ENCODE measurements around the gene APH1B.
"Not testable (repeated sequence)": the region's sequence is repeated elsewhere in the genome, so short reads cannot be mapped to it uniquely, and the experiment has no call there.

APH1B gene

GRCh38 chr15:63277038-63277892 lies at the start of gene APH1B:
TSS of gene APH1B (plus strand) at chr15:63277605. CDS start at chr15:63277624, 19 bp downstream.
- DNase-seq: peak; percentile 55

DNA sequence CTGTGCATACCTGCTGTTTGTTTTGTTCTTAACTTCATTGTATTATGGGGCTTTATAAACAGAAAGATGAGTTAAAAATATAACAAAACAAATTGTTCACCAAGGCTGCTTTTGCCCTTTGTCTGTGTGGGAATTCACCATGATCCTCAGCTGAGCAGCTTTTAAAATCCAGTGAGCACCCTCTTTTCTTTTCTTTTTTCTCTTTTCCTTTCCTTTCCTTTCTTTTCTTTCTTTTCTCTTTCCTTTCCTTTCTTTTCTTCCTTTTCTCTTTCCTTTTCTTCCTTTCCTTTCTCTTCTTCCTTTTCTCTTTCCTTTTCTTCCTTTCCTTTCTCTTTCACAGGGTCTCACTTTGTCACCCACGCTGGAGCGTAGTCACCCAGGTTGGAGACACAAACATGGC lies 49.7 kb upstream of the APH1B start:
- DNase-seq: no peak

GRCh38 chr15:63231206-63231605 lies 46.2 kb upstream of the APH1B start:
- DNase-seq: no peak

DNA sequence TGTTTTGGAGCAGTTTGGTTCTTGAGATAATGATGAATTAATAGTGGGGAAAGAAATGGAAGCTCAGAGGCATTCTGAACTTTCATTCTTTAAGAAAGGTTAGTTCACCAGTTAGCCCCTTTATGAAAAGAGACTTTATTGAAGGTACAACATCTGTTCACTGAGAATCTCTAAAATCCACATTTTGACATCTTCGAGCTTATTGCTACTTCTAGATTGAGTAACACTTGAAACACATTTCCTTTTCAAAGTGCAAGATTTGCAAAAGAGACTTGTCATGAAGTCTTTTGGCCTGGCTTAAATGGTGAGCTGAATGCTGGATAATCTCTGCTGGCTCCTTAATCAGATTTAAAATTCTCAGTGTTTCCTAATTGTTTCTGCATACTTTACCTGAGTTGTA lies 45.7 kb upstream of the APH1B start:
- DNase-seq: no peak

DNA sequence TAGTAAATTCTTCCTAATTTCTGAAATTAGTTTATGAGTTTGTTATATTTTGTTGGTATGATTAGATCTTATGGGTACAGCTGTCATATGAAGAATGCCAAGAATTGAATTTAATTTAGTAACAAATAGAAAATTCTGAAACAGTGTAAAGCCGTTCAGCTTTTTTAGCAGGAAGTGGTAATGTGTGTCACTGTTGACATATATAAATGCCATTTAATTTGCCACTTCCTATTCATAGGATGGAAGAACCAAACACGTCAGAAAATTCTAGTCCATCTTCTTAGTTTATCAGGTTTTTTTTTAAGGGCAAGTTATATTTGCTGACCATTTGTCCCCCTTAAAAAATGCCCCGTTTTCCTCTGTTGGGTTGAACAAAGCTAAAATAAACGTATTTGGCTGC lies 45.0 kb upstream of the APH1B start:
- peak; percentile 46 for DNase-seq

DNA sequence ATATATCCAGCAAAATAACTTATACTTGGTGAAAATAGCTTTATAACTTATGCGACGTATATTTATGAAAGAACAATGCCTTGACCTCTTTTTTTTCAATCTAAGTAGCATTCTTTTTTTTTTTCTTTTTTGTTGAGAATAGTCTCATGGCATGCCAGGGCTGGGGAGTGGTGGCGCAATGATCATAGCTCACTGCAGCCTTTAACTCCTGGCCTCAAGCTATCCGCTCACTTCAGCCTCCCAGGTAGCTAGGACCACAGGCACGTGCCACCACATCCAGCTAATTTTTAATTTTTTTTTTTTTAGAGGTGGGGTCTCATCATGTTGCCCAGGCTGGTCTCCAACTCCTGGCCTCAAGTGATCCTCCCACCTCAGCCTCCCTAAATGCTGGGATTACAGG lies 44.5 kb upstream of the APH1B start:
- DNase-seq: no peak

GRCh38 chr15:63233667-63234423 lies 43.6 kb upstream of the APH1B start:
- DNase-seq: peak; percentile 84

- DNase-seq: peak; percentile 38
Measured at GRCh38 chr15:63234451-63234870, 42.9 kb upstream of the APH1B start.

DNA sequence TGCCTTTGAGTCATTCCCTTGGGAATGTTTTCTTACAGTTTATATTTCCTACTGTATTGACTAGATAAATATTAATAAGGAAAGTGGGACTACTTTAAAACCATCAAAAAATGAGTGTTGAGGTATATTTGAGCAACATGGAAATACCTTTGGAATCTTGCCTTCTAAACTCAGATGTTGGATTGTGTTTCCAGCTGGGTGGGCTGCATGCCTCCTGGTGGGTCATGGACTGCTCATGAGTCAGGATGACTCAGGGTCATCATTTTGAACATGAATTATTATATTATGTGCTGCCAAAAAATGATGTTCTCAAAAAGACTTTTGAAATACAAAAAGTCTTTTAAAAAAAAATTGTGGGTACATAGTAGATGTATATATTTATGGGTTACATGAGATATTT lies 41.1 kb upstream of the APH1B start:
- peak; percentile 91 for DNase-seq

DNA sequence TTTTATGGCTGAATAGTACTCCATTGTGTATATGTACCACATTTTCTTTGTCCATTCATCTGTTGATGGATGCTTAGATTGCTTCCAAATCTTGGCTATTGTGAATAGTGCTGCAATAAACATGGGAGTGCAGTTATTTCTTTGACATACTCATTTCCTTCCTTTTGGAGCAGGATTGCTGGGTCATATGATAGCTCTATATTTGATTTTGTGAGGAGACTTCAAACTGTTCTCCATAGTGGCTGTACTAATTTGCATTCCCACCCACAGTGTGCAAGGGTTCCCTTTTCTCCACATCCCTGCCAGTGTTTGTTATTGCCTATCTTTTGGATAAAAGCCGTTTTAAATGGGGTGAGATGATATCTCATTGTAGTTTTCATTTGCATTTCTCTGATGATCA lies 40.3 kb upstream of the APH1B start:
- DNase-seq: not testable (repeated sequence)

GRCh38 chr15:63238171-63238570 lies 39.2 kb upstream of the APH1B start:
- no peak for DNase-seq

DNA sequence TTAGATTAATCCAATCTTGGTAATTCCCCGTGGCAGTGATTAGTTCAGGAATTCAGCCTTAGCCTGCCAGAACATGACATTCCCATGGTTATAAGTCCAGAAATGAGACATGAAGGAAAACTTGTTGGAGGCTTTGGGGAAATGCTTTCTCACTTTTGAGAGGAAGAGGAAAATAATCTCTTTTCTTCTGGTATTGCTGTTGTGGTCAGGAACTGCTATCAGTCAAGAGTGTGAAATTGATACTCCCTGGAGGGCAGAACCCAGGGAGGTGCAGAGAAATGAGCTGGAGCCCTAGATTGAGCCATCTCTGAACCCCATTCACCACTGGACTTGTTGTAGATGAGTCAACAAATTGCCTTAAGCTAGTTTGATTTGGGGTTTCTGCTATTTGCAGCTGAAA lies 38.6 kb upstream of the APH1B start:
- DNase-seq: peak; percentile 88

GRCh38 chr15:63240109-63240508 lies 37.3 kb upstream of the APH1B start:
- no peak for DNase-seq

DNA sequence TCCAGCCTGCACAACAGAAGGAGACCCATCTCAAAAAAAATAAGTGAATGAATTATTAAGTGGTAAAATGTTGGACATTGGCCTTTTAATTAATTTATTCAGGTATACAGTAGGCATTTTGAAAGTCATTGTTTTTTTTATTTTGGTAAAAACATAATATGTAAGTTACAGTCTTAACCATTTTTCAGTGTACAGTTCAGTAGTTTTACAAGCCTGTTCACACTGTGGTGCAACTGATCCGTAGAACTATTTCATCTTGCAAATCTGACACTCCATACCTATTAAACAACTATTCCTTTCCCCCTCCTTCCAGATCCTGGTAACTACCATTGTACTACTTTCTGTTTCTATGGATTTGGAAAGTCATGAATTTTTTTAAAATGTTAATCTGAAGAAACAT lies 36.1 kb upstream of the APH1B start:
- no peak for DNase-seq

DNA sequence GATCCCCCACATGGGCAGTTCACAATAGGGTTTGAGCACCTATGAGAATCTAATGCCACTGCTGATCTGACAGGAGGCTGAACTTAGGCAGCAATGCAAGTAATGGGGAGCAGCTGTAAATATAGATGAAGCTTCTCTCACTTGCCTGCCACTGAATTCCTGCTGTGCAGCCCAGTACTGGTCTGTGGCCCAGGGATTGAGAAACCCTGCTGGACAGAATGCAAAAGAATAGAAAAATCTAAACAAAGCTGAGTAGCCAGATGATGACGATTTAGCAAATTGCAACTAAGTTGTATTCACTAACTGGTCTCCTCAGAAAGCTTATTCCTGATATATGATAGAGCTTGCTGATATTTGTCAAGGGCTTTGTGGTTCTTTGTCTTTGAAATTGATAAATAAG lies 34.3 kb upstream of the APH1B start:
- peak; percentile 76 for DNase-seq

DNA sequence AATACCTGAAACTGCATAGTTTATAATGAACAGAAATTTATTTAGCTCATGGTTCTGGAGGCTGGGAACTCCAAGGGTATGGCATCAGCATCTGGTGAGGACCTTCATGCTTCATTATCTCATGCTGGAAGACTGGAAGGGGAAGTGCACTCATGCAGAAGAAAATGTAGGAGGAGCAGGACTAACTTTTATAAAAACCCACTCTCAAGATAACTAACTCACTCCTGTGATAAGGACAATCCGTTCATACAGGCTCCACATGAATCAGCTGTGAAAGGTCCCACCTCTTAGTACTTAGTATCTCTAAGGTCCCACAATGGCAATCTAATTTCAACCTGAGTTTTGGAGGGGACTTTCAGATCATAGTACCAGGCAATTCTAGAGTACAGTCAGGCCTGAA lies 33.6 kb upstream of the APH1B start:
- DNase-seq: no peak

- peak; percentile 53 for DNase-seq
Measured at GRCh38 chr15:63244399-63244798, 33.0 kb upstream of the APH1B start.

DNA sequence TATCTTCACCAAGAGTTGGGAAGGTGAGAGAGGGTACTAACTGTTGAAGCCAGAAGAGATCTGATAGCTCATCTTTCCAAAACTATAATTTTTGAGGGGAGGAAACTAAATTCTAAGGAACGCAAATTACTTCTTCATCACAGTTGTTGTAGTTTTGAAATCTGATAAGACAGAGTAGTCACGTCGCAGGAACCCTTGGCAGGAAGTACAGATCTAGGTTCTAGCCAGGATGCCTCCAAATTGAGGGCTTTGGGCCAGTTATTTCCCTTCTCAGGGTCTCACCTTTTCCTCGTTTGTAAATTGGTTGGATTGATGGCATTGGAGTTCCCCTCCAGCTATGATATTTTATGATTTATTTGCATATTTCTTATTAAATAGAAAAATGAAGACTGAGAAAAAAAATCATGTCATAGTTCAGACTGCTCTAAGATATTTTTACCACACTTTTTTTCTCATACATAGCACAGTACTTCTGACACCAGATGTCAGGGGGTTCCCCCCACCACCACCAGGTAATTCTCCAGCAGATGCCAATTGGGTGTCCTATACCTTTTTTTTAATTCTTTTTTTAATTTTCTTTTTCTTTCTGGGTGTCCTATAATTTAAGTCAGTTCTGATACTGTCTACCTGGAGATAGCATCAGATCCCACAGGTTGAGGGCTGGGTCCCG lies 32.3 kb upstream of the APH1B start:
- no peak for DNase-seq

GRCh38 chr15:63246691-63247469 lies 30.5 kb upstream of the APH1B start:
- peak; percentile 96 for DNase-seq

DNA sequence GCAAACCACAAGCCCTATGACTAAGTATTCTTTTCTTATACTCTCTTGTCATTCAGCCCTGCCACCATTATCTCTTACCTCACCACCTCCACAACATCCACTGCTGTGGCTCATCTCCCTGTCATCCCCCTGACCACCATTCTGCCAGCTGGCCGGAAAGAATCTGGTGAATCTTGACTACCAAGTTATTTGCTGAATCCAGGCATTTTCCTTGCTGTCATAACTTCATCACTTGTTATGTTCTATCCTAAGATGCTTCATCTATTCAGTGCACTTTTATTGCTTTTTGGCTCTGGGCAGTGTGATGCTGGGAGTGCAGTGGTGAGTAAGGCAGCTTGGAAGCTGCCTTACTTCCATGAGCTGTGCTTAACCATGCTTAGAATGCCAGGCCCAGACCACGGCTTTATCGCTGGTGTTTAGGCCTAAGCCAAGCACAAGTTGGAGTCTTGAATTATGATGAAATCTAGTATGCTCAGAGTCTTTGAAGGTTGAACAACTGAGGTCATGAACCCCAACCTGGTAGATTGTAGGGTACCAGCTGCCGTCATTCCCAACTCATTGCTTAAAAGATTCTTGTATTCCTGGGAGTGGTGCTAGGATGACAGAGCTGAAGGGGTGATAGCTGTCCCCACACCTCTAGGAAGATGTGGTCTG lies 27.0 kb upstream of the APH1B start:
- DNase-seq: peak; percentile 98

DNA sequence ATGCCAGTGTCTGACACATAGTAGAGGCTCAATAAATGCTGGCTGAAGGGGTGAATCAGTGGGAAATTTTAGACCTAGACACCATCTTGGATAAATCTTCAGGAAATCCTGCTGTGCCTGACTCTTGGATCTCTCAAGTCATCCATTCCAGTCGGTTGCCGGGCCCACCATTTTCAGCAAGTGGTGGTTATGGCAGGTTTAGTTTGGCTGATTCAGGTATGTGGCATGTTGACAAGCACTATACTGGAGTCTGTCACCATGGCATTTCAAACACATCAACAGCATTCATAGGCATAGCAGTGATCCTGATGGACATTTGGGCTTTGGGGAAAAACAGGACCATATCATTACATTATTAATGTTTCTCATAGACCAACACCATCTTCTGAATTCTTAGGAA lies 25.7 kb upstream of the APH1B start:
- no peak for DNase-seq

- DNase-seq: no peak
Measured at GRCh38 chr15:63252292-63252691, 25.1 kb upstream of the APH1B start.

Measured in HCEC 1CT (cell line).